Tibial nerve (tissue), 4 donors: ENCODE results near the gene EOGT. TPM values are rescaled to one million over a fixed set of nuclear protein-coding genes. Genes with fewer than 3 reads are reported as not detected.

Experiments used
- DNase-seq, 2 donors: peaks; one replicate each; pipeline ENCODE4 v3.0.0-alpha.2; 2019; ENCODE audit warnings: low spot score in 2 of 2
- H3K27ac ChIP-seq, 4 donors: fragments of 200-600 bp; sonication (generic) in 3 of 4; one replicate each; pipeline ENCODE4 v1.5.1; 2017 to 2019; ENCODE audit warnings: mild to moderate bottlenecking in 1 of 4
- H3K27me3 ChIP-seq, 2 donors: fragments of 200-600 bp; sonication (generic) in 1 of 2; one replicate each; pipeline versions ENCODE4 v1.5.1 to v1.6.0; 2017 to 2019
- H3K36me3 ChIP-seq, 3 donors: fragments of 200-600 bp; sonication (generic); one replicate each; pipeline ENCODE4 v1.5.1; 2018 to 2019
- H3K4me1 ChIP-seq, 4 donors: fragments of 200-600 bp; sonication (generic) in 3 of 4; one replicate each; pipeline ENCODE4 v1.5.1; 2017 to 2019
- H3K4me3 ChIP-seq, 4 donors: fragments of 200-600 bp; sonication (generic) in 3 of 4; one replicate each; pipeline ENCODE4 v1.5.1; 2017 to 2019; ENCODE audit warnings: mild to moderate bottlenecking in 1 of 4, moderate library complexity in 1 of 4
- H3K9me3 ChIP-seq, 4 donors: fragments of 200-600 bp; sonication (generic) in 3 of 4; one replicate each; pipeline ENCODE4 v1.5.1; 2017 to 2019
- EP300 ChIP-seq, 2 donors: sonication (generic); formaldehyde crosslinking; IDR thresholded peaks; one replicate each; pipeline ENCODE4 v1.6.1; 2017; ENCODE audit warnings: antibody characterized with exemption in 2 of 2, mild to moderate bottlenecking in 1 of 2
- POLR2A ChIP-seq, 2 donors: fragments of 450-650 bp; IDR thresholded peaks; one replicate each; pipeline ENCODE4 v1.6.1; 2017; ENCODE audit warnings: antibody characterized with exemption in 2 of 2, mild to moderate bottlenecking in 2 of 2, moderate library complexity in 2 of 2
- WGBS, 2 donors: methylation state at CpG; one replicate each; pipeline ENCODE4 v1.1.5; 2018; 5-methylcytosine and 5-hydroxymethylcytosine counted together
- total RNA-seq, 4 donors: library from RNA; depleted of rRNA; stranded (reverse); fragments of >200 nt; gene quantifications; one replicate each; pipeline ENCODE4 v1.1.0, GENCODE V29; 2016
- TF ChIP-seq, protein P1 (sequence below), 5 experiments: fragments of 200-600 bp in 3 of 5; fragments of 450-650 bp in 2 of 5; sonication (generic) in 3 of 5; IDR thresholded peaks; one replicate each; pipeline ENCODE4 v1.5.1; 2016 to 2019; ENCODE audit warnings: antibody characterized with exemption in 5 of 5, mild to moderate bottlenecking in 3 of 5, moderate library complexity in 2 of 5

Gene EOGT
- total RNA-seq, 4 donors from 2014 or later = 27.2 to 55.9 (median 37.1) TPM

- Histone ChIP-seq H3K4me3 (no peak overlapping the region), H3K36me3 (peaks cover 0 to 71% (median 2%) of the 10 kb centered on the region in 3 donors), H3K4me1 (no peaks in the 10 kb centered on the region), H3K9me3 (no peaks in the 10 kb centered on the region), H3K27me3 (no peaks in the 10 kb centered on the region), H3K27ac (no peak overlapping the region)
- DNase-seq = no peak
- WGBS, 2 donors = 70% methylated on average over 4 of the region's 4 CpGs
- TF ChIP-seq, protein P1, sequence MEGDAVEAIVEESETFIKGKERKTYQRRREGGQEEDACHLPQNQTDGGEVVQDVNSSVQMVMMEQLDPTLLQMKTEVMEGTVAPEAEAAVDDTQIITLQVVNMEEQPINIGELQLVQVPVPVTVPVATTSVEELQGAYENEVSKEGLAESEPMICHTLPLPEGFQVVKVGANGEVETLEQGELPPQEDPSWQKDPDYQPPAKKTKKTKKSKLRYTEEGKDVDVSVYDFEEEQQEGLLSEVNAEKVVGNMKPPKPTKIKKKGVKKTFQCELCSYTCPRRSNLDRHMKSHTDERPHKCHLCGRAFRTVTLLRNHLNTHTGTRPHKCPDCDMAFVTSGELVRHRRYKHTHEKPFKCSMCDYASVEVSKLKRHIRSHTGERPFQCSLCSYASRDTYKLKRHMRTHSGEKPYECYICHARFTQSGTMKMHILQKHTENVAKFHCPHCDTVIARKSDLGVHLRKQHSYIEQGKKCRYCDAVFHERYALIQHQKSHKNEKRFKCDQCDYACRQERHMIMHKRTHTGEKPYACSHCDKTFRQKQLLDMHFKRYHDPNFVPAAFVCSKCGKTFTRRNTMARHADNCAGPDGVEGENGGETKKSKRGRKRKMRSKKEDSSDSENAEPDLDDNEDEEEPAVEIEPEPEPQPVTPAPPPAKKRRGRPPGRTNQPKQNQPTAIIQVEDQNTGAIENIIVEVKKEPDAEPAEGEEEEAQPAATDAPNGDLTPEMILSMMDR (IDR thresholded peaks at IDR 0.05) = no peak
Observed at GRCh38 chr3:68988740-68989139, 24.7 kb downstream of the EOGT start.

DNA sequence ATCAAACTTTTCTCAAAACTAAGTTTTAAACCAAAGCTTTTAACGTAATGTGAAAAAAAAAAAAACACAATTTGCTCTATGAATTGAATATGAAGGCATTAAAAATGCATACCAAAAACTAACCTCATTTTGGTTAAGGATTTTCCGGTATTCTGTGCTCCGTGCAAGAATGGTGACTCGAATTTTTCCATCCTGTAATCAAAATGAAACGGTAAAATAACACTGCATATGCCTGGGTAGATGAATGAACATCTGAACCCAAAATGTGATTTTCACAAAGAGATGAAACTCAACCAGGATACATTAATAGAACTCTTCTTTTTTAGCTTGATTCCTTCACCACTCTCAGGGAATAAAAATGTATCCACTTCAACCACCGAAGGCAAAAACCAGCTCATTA is 26.2 kb downstream of the EOGT start:
- no peak for DNase-seq
- TF ChIP-seq, protein P1 (IDR thresholded peaks at IDR 0.05) = no peak
- TF ChIP-seq EP300 (IDR thresholded peaks at IDR 0.05) = no peak
- TF ChIP-seq POLR2A (IDR thresholded peaks at IDR 0.05) = no peak
- no peaks in the 10 kb centered on the region for H3K27me3 ChIP-seq
- no peaks in the 10 kb centered on the region for H3K4me1 ChIP-seq
- no peaks in the 10 kb centered on the region for H3K9me3 ChIP-seq
- H3K36me3 ChIP-seq = peaks cover 0 to 71% (median 2%) of the 10 kb centered on the region in 3 donors
- H3K27ac ChIP-seq = no peak overlapping the region
- no peak overlapping the region for H3K4me3 ChIP-seq
- WGBS, 2 donors = 75 to 86% methylated on average over 6 of the region's 6 CpGs

DNA sequence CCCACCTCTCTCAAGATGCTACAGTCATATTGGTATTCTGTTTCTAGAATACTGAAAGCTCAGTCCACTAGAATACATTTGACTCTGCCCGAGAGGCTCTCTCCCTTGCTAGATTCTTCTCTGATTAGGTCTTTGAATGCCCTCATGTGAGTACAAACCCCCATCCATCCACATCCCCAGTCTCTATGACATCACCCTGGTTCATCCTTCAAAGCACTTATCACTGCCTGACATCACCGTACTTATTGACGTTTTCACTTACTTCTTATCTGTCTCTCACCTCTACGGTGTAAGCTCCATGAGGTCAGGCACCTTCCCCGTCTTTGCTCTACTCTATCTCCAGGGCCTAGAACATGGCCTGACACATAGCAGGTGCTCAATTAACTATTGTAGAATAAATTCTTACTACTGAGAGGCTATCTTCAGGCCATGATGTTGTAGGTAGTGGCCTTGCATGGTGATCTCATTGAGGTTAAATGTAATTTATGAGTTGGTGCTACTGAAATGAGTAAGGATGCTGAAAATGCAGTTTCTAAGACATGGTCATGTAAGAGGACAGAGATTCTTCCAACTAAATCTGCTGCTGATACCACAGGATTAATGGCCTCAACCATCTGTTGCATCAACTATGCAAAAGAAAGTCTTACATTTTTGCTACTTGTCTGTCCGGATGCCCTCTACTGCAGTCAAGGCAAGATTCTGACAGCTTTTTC is 26.8 kb downstream of the EOGT start:
- 98% methylated on average over 6 of the region's 6 CpGs for WGBS, 2 donors
- no peak for DNase-seq
- Histone ChIP-seq H3K27me3 (no peaks in the 10 kb centered on the region), H3K4me1 (no peaks in the 10 kb centered on the region), H3K4me3 (no peak overlapping the region), H3K9me3 (no peaks in the 10 kb centered on the region), H3K27ac (no peak overlapping the region), H3K36me3 (peaks cover 0 to 71% (median 2%) of the 10 kb centered on the region in 3 donors)
- TF ChIP-seq, protein P1 (IDR thresholded peaks at IDR 0.05) = no peak
- no peak for TF ChIP-seq POLR2A (IDR thresholded peaks at IDR 0.05)
- no peak for TF ChIP-seq EP300 (IDR thresholded peaks at IDR 0.05)

DNA sequence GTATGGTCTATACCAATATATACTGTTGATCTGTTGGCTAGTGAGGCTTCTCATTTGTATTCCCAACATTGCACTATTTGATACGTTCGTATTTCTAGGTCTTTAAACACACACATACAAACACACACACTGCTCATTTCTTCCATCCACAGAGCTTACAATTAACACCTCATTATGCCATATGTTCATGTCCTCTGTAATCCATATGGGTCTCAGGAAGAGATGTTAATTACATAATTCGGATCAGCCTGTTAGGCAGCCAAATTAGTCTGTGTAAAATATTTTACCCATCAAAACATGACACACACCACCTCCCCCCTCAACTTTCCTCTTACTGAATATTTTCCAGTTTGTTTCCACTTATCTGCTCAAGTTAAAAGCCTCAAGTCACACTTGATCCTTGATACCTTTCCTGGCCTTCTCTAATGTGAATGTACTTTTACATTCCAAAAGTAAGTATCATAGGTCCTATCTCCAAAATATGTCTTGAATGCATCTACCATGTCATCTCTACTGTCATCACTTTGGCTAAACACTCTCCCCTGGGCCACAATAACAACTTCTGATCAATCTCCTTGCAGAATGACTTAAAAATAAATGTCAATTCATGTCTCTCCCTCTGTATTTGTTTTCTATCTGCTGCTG is 28.2 kb downstream of the EOGT start:
- no peak overlapping the region for H3K4me3 ChIP-seq
- H3K9me3 ChIP-seq = no peaks in the 10 kb centered on the region
- H3K4me1 ChIP-seq = no peaks in the 10 kb centered on the region
- TF ChIP-seq, protein P1 (IDR thresholded peaks at IDR 0.05) = no peak
- TF ChIP-seq POLR2A (IDR thresholded peaks at IDR 0.05) (no peak), EP300 (IDR thresholded peaks at IDR 0.05) (no peak)
- H3K27ac ChIP-seq = no peak overlapping the region
- H3K27me3 ChIP-seq = no peaks in the 10 kb centered on the region
- DNase-seq = no peak
- WGBS, 2 donors = 46 to 57% methylated on average over 2 to 3 of the region's 3 CpGs
- H3K36me3 ChIP-seq = peaks cover 0 to 79% (median 2%) of the 10 kb centered on the region in 3 donors

- H3K9me3 ChIP-seq = no peaks in the 10 kb centered on the region
- no peaks in the 10 kb centered on the region for H3K27me3 ChIP-seq
- no peak overlapping the region for H3K4me3 ChIP-seq
- no peak for TF ChIP-seq EP300 (IDR thresholded peaks at IDR 0.05)
- TF ChIP-seq, protein P1 (IDR thresholded peaks at IDR 0.05) = no peak
- no peak for TF ChIP-seq POLR2A (IDR thresholded peaks at IDR 0.05)
- H3K36me3 ChIP-seq = peaks cover 0 to 89% (median 2%) of the 10 kb centered on the region in 3 donors
- H3K4me1 ChIP-seq = no peaks in the 10 kb centered on the region
- H3K27ac ChIP-seq = no peak overlapping the region
- DNase-seq = no peak
- 76 to 84% methylated on average over 5 of the region's 5 CpGs for WGBS, 2 donors
Observed at GRCh38 chr3:68984011-68984530, 29.4 kb downstream of the EOGT start.
